Type B pancreatic cell (in vitro differentiated cells): ENCODE data around the gene MX1. TPM values are rescaled to one million over a fixed set of nuclear protein-coding genes. Genes with fewer than 3 reads are reported as not detected.

ENCODE experiments used
- DNase-seq: peaks from one replicate; pipeline ENCODE4 v3.0.0; 2021; ENCODE audit warnings: mixed read lengths; ENCODE audit not compliant: unreplicated experiment; ENCODE audit errors: extremely low spot score
- H3K27ac Mint-ChIP-seq: 2 replicates; pipeline ENCODE4 v1.8.0; 2021; ENCODE audit warnings: mild to moderate bottlenecking, mixed read lengths
- H3K27me3 Mint-ChIP-seq: 2 replicates; pipeline ENCODE4 v1.8.0; 2021; ENCODE audit warnings: mixed read lengths
- H3K36me3 Mint-ChIP-seq: 2 replicates; pipeline ENCODE4 v1.8.0; 2021; ENCODE audit warnings: mixed read lengths
- H3K4me1 Mint-ChIP-seq: one replicate; pipeline ENCODE4 v1.8.0; 2021; ENCODE audit warnings: mixed read lengths; ENCODE audit not compliant: unreplicated experiment
- H3K4me3 Mint-ChIP-seq: 2 replicates; pipeline ENCODE4 v1.8.0; 2021; ENCODE audit warnings: mild to moderate bottlenecking, mixed read lengths
- H3K9me3 Mint-ChIP-seq: 2 replicates; pipeline ENCODE4 v1.8.0; 2021; ENCODE audit warnings: mixed read lengths
- total RNA-seq: library from RNA; stranded (reverse); gene quantifications from 2 replicates; pipeline ENCODE4 v1.2.1, GENCODE V29; 2021; ENCODE audit warnings: low replicate concordance
- TF ChIP-seq, protein P1 (sequence below): fragments of 200-600 bp; sonication (generic); conservative IDR thresholded peaks from 2 replicates; pipeline ENCODE4 v1.5.0; 2021; ENCODE audit warnings: antibody characterized with exemption, mild to moderate bottlenecking

Gene MX1
- total RNA-seq, 1 donor from 2014 or later: 9.8 TPM

DNA sequence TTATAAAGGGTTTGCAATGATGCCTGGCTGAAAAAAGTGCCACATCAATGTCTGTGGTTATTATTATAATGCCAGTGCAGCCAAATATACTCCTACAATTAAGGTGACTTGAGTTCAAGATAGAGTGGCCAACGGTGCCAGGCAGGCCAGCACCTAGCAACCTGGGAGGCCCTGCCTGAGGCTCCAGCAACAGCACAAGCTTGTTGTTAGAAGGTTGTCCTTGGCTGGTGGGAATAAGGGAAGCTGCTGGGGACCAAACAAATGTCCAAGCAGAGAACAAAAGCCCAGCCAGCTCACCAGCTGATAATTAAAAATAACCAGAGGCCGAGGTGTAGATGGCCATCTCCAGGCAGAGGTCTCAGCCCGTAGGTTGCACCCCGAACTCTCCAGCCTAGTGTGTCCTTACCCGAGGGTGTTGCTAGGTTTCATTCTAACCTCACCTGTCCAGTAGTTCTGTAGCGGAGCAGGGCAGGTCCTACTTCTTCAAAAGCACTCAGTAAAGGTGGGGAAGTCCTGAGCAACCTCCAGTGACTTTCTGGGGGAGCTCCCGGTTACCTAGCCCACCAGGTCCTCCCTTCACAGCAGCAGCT, 80.1 kb downstream of the MX1 start:
- no peaks in the 10 kb centered on the region for H3K36me3 Mint-ChIP-seq
- TF ChIP-seq, protein P1, sequence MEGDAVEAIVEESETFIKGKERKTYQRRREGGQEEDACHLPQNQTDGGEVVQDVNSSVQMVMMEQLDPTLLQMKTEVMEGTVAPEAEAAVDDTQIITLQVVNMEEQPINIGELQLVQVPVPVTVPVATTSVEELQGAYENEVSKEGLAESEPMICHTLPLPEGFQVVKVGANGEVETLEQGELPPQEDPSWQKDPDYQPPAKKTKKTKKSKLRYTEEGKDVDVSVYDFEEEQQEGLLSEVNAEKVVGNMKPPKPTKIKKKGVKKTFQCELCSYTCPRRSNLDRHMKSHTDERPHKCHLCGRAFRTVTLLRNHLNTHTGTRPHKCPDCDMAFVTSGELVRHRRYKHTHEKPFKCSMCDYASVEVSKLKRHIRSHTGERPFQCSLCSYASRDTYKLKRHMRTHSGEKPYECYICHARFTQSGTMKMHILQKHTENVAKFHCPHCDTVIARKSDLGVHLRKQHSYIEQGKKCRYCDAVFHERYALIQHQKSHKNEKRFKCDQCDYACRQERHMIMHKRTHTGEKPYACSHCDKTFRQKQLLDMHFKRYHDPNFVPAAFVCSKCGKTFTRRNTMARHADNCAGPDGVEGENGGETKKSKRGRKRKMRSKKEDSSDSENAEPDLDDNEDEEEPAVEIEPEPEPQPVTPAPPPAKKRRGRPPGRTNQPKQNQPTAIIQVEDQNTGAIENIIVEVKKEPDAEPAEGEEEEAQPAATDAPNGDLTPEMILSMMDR: no peak
- no peak for DNase-seq
- H3K9me3 Mint-ChIP-seq: no peaks in the 10 kb centered on the region
- H3K27ac Mint-ChIP-seq: peak overlapping the region; percentile 77
- H3K27me3 Mint-ChIP-seq: peaks cover 66% of the 10 kb centered on the region
- H3K4me1 Mint-ChIP-seq: peaks cover 5% of the 10 kb centered on the region
- H3K4me3 Mint-ChIP-seq: peak overlapping the region; percentile 86

DNA sequence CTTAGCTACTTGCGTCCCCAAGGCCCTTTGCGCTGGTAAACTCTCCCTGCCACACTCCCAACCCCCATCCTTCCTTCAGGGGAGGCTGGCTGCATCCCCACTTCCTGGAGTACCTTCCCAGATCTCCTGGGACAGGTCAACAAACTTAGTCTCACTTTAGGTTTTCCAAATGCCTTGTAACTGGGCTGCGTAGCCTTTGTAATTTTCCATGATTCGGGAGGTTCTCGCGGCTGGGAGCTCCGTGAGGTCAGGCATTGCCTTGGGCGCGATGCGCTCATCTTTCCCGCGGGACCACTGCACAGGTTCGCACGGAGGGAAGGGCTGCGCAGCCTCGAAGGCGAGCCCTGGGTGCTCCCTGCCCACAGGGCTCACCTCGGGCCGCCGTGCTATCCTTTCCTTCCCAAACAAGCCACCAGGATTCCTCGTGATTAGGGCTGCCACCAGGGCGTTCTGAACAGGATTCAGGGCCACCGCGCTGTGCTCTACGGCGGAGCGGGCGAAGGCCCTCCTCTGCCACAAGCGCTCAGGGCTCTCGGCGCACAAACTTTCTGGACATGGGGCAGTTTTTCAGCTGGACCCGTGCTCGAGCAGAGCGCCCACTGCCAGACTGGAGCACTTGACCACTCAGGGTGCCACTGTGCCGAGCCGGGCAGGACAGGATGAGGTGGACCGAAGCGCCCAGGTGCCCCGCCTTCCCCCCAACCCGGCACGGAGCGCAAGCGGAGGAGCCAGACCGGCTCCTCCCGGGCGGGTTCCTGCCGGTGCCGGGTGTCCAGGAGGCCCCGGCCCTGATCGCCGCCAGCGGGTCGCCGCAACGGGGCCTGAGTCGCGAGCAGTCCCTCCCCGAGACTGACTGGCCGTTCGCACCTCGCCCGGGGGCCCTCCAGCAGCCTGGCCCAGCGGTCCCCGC, 80.8 kb downstream of the MX1 start:
- Mint-ChIP-seq H3K9me3 (no peaks in the 10 kb centered on the region), H3K4me3 (peak overlapping the region; percentile 86), H3K4me1 (peaks cover 5% of the 10 kb centered on the region), H3K36me3 (no peaks in the 10 kb centered on the region), H3K27me3 (peaks cover 72% of the 10 kb centered on the region), H3K27ac (peak overlapping the region; percentile 77)
- no peak for DNase-seq
- TF ChIP-seq, protein P1: no peak

- Mint-ChIP-seq H3K27me3 (peaks cover 69% of the 10 kb centered on the region), H3K4me1 (peaks cover 5% of the 10 kb centered on the region), H3K27ac (peak within 1 kb of the TSS; percentile 79), H3K36me3 (no peaks in the 10 kb centered on the region), H3K4me3 (peak within 1 kb of the TSS; percentile 86), H3K9me3 (no peaks in the 10 kb centered on the region)
- TF ChIP-seq, protein P1: no peak
- DNase-seq: no peak
These were observed 81.7 kb downstream of the MX1 start, which contains the start of gene TMPRSS2 for GRCh38 chr21:41507521-41508414. Gene TMPRSS2 (minus strand): TSS chr21:41508158. CDS start chr21:41498133, 10,025 bp downstream.

- Mint-ChIP-seq H3K4me1 (peaks cover 5% of the 10 kb centered on the region), H3K36me3 (no peaks in the 10 kb centered on the region), H3K4me3 (peak overlapping the region; percentile 82), H3K27ac (peak overlapping the region; percentile 79), H3K27me3 (peaks cover 68% of the 10 kb centered on the region), H3K9me3 (no peaks in the 10 kb centered on the region)
- no peak for DNase-seq
- TF ChIP-seq, protein P1: no peak
These were observed 82.5 kb downstream of the MX1 start for GRCh38 chr21:41508415-41509144.

Other genes with a start within 250 kb of the MX1 start
- gene FAM3B, start 109.4 kb upstream of the MX1 start, total RNA-seq: 4.7 and 10.3 TPM in 2 replicates
- 0.92 and 2.0 TPM in 2 replicates for gene MX2, start 64.2 kb upstream of the MX1 start, total RNA-seq
- 82.1 and 91.7 TPM in 2 replicates for gene TMPRSS2, start 81.9 kb downstream of the MX1 start, total RNA-seq